Astrocyte (in vitro differentiated cells and primary cell): ENCODE measurements around the gene KCNK5. TPM values are rescaled to one million over a fixed set of nuclear protein-coding genes. Genes with fewer than 3 reads are reported as not detected.

Experiments
- DNase-seq: peaks from one replicate; pipeline ENCODE4 v3.0.0-alpha.2; 2010; ENCODE audit warnings: low read depth
- FAIRE-seq: peaks from 2 replicates; lab custom pipeline; 2011; peaks lifted over from hg19 to GRCh38; lab: Jason Lieb, UNC
- H2AFZ ChIP-seq: 2 replicates; pipeline ENCODE4 v1.6.0; 2012; ENCODE audit warnings: low read depth, low read length, inconsistent platforms
- H3K27ac ChIP-seq: 2 replicates; pipeline ENCODE4 v1.5.1; 2011; ENCODE audit warnings: low read depth, low read length, inconsistent platforms
- H3K27me3 ChIP-seq: 2 replicates; pipeline ENCODE4 v1.6.0; 2011; ENCODE audit warnings: low read length, inconsistent platforms; ENCODE audit not compliant: insufficient read depth
- H3K36me3 ChIP-seq: 2 replicates; pipeline ENCODE4 v1.5.1; 2011; ENCODE audit warnings: low read length, inconsistent platforms; ENCODE audit not compliant: insufficient read depth
- H3K4me1 ChIP-seq: 2 replicates; pipeline ENCODE4 v1.5.1; 2011; ENCODE audit warnings: low read length, inconsistent platforms; ENCODE audit not compliant: insufficient read depth
- H3K4me2 ChIP-seq: 2 replicates; pipeline ENCODE4 v1.6.0; 2012; ENCODE audit warnings: low read length, inconsistent platforms
- H3K4me3 ChIP-seq: 2 replicates; pipeline ENCODE4 v1.5.1; 2011; ENCODE audit warnings: low read depth, mild to moderate bottlenecking, low read length, inconsistent platforms; ENCODE audit not compliant: insufficient read depth
- H3K79me2 ChIP-seq: 2 replicates; pipeline ENCODE4 v1.6.0; 2012; ENCODE audit warnings: mild to moderate bottlenecking, low read length, inconsistent platforms; ENCODE audit not compliant: insufficient read depth
- H3K9ac ChIP-seq: 2 replicates; pipeline ENCODE4 v1.6.0; 2012; ENCODE audit warnings: mild to moderate bottlenecking, low read length, inconsistent platforms
- H3K9me3 ChIP-seq: 2 replicates; pipeline ENCODE4 v1.5.1; 2012; ENCODE audit warnings: low read depth, mild to moderate bottlenecking, low read length, inconsistent platforms; ENCODE audit not compliant: insufficient read depth
- H4K20me1 ChIP-seq: 2 replicates; pipeline ENCODE4 v1.6.0; 2012; ENCODE audit warnings: low read length, inconsistent platforms; ENCODE audit not compliant: insufficient read depth
- H3K27ac Mint-ChIP-seq: one replicate; pipeline ENCODE4 v1.8.0; 2021; ENCODE audit warnings: mild to moderate bottlenecking, mixed read lengths; ENCODE audit not compliant: unreplicated experiment
- H3K27me3 Mint-ChIP-seq: one replicate; pipeline ENCODE4 v1.8.0; 2021; ENCODE audit warnings: low read depth, mixed read lengths; ENCODE audit not compliant: unreplicated experiment
- H3K36me3 Mint-ChIP-seq: one replicate; pipeline ENCODE4 v1.8.0; 2021; ENCODE audit warnings: low read depth, mixed read lengths; ENCODE audit not compliant: unreplicated experiment
- H3K4me1 Mint-ChIP-seq: one replicate; pipeline ENCODE4 v1.8.0; 2021; ENCODE audit warnings: low read depth, mixed read lengths; ENCODE audit not compliant: unreplicated experiment
- H3K4me3 Mint-ChIP-seq: one replicate; pipeline ENCODE4 v1.8.0; 2021; ENCODE audit warnings: mild to moderate bottlenecking, moderate library complexity, mixed read lengths; ENCODE audit not compliant: unreplicated experiment
- H3K9me3 Mint-ChIP-seq: one replicate; pipeline ENCODE4 v1.8.0; 2021; ENCODE audit warnings: mild to moderate bottlenecking, mixed read lengths; ENCODE audit not compliant: unreplicated experiment
- CTCF ChIP-seq: IDR thresholded peaks from 2 replicates; pipeline ENCODE4 v1.5.1; 2011; ENCODE audit warnings: low read depth, mild to moderate bottlenecking, inconsistent platforms, low read length, moderate library complexity; ENCODE audit not compliant: insufficient read depth
- EZH2 ChIP-seq: IDR thresholded peaks from 2 replicates; pipeline ENCODE4 v1.6.1; 2012; ENCODE audit warnings: mild to moderate bottlenecking, low read length, inconsistent platforms; ENCODE audit not compliant: insufficient read depth
- total RNA-seq: library from RNA; stranded (reverse); gene quantifications from 2 replicates; pipeline ENCODE4 v1.2.1, GENCODE V29; 2021

Gene KCNK5
- total RNA-seq, 1 donor from 2014 or later: 0.14 TPM

DNA sequence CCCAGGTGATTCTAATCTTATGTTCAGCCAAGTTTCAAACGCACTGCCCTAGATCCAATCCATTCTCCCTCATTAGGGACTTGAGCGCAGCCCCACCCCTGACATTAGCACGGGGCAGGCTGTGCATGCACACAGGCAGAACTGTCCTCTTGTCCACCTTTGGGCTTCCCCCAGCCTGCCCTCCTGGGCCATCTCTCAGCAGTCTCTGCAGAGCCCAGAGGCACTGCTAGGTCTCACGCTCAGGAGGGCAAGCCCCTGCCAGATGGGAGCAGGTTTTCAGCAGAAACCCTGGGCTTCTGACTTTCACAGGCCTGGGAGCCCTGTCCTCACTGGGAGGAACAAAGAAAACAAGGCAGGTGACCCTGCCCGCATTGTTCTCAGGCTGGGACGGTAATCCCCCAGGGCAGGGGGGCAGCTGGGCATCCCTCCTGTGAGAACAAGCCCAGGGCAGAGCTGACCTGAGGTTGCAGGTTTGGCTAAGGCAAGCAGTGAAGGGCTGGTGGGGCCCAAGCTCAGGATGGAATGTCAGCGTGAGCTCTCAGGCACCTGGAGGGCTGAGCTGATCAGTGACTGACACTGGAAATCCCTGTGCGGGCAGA, 24.5 kb downstream of the KCNK5 start:
- H3K4me3 Mint-ChIP-seq: no peak overlapping the region

DNA sequence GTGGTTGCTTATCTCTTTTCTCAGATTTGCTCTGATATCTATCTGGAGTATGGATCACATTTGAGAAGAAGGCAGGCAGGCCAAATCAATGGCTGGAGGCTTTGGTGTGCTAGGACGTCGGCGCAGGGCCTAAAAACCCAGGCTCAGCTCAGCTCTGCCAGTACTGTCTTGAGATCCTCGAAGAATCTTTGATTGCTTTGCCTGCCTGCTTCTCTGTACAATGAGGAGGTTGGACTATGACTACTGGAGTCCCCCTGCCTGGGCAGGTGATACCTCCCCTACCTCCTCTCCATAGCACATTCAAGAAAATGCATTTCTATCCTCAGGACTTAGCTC, 25.1 kb downstream of the KCNK5 start:
- FAIRE-seq: no peak
- H3K4me1 Mint-ChIP-seq: peaks cover 7% of the 10 kb centered on the region
- Histone ChIP-seq H4K20me1 (no peaks in the 10 kb centered on the region), H3K27ac (no peak overlapping the region), H3K4me3 (no peak overlapping the region), H3K79me2 (no peaks in the 10 kb centered on the region), H2AFZ (no peak overlapping the region), H3K9me3 (no peaks in the 10 kb centered on the region), H3K4me1 (no peaks in the 10 kb centered on the region), H3K9ac (no peak overlapping the region), H3K36me3 (no peaks in the 10 kb centered on the region), H3K4me2 (no peak overlapping the region), H3K27me3 (no peaks in the 10 kb centered on the region)
- peaks cover 15% of the 10 kb centered on the region for H3K27me3 Mint-ChIP-seq
- DNase-seq: no peak
- TF ChIP-seq EZH2 (no peak), CTCF (no peak)
- H3K9me3 Mint-ChIP-seq: no peaks in the 10 kb centered on the region
- H3K4me3 Mint-ChIP-seq: no peak overlapping the region
- H3K27ac Mint-ChIP-seq: no peak overlapping the region
- no peaks in the 10 kb centered on the region for H3K36me3 Mint-ChIP-seq

More for the DNA sequence above, 24.5 kb downstream of the KCNK5 start:
- Histone ChIP-seq H3K4me1 (no peaks in the 10 kb centered on the region), H3K79me2 (no peaks in the 10 kb centered on the region), H3K27me3 (no peaks in the 10 kb centered on the region), H3K4me2 (no peak overlapping the region), H3K9ac (no peak overlapping the region), H2AFZ (no peak overlapping the region), H3K27ac (no peak overlapping the region), H4K20me1 (no peaks in the 10 kb centered on the region), H3K4me3 (no peak overlapping the region), H3K9me3 (no peaks in the 10 kb centered on the region), H3K36me3 (no peaks in the 10 kb centered on the region)
- no peak for TF ChIP-seq EZH2
- TF ChIP-seq CTCF: no peak
- Mint-ChIP-seq H3K9me3 (no peaks in the 10 kb centered on the region), H3K36me3 (no peaks in the 10 kb centered on the region), H3K27me3 (peaks cover 15% of the 10 kb centered on the region), H3K4me1 (peaks cover 11% of the 10 kb centered on the region), H3K27ac (no peak overlapping the region)
- FAIRE-seq (no peak), DNase-seq (no peak)

GRCh38 chr6:39203436-39204159, 25.7 kb downstream of the KCNK5 start:
- peaks cover 19% of the 10 kb centered on the region for H3K27me3 Mint-ChIP-seq
- H4K20me1 ChIP-seq: no peaks in the 10 kb centered on the region
- H3K4me3 Mint-ChIP-seq: no peak overlapping the region
- FAIRE-seq: no peak
- H2AFZ ChIP-seq: no peak overlapping the region
- no peaks in the 10 kb centered on the region for H3K79me2 ChIP-seq
- no peaks in the 10 kb centered on the region for H3K9me3 Mint-ChIP-seq
- TF ChIP-seq EZH2: no peak
- no peak overlapping the region for H3K4me2 ChIP-seq
- H3K27ac Mint-ChIP-seq: no peak overlapping the region
- no peaks in the 10 kb centered on the region for H3K9me3 ChIP-seq
- no peak overlapping the region for H3K9ac ChIP-seq
- no peaks in the 10 kb centered on the region for H3K4me1 ChIP-seq
- H3K36me3 ChIP-seq: no peaks in the 10 kb centered on the region
- peaks cover 5% of the 10 kb centered on the region for H3K4me1 Mint-ChIP-seq
- no peak for DNase-seq
- no peak overlapping the region for H3K4me3 ChIP-seq
- no peak overlapping the region for H3K27ac ChIP-seq
- no peaks in the 10 kb centered on the region for H3K27me3 ChIP-seq
- no peaks in the 10 kb centered on the region for H3K36me3 Mint-ChIP-seq
